ENCODE data around the gene PAX8. TPM values are rescaled to one million over a fixed set of nuclear protein-coding genes. Genes with fewer than 3 reads are reported as not detected.

PAX8 gene
- total RNA-seq, 1 experiment from 2014 or later: 1.5 TPM

DNA sequence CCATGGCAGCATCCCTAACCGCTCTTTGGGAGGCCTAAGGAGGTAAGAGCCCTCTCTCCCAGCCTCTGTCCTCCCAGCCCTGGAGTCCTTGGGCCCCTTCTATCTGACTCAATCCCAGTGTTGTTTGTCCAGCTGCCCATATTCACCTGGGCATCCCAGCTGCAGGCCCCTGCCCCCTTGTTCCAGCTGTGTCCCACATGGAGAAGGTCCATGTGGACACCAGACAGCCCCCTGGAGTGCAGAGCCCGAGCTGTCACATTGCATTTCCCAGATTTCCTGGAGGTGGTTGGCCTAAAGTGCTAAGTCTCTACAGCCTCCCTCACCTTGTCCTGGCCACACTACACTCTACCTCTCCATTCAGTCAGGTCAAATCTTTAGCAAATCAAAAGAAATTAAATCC is 62.4 kb downstream of the PAX8 start:
- Histone ChIP-seq H3K4me2 (ENCODE audit: low read depth, low read length, poor library complexity, severe bottlenecking) (no peak overlapping the region), H4K20me1 (ENCODE audit: insufficient read depth, low read depth, low read length) (no peaks in the 10 kb centered on the region), H3K9me2 (replicated peaks; ENCODE audit: insufficient read depth, low read length) (no peaks in the 10 kb centered on the region), H3K27me3 (ENCODE audit: low read length) (no peaks in the 10 kb centered on the region), H3K4me3 (ENCODE audit: low read length) (no peak overlapping the region), H2AFZ (ENCODE audit: low read length) (no peak overlapping the region), H3K79me2 (ENCODE audit: low read length) (no peaks in the 10 kb centered on the region), H3K9ac (ENCODE audit: low read length) (no peak overlapping the region), H3K4me1 (ENCODE audit: low read length) (peaks cover 4% of the 10 kb centered on the region), H3K27ac (ENCODE audit: low read length) (no peak overlapping the region), H3K36me3 (ENCODE audit: insufficient read depth, low read length) (no peaks in the 10 kb centered on the region), H3K9me3 (ENCODE audit: low read length) (no peaks in the 10 kb centered on the region)
- DNase-seq: no peak

DNA sequence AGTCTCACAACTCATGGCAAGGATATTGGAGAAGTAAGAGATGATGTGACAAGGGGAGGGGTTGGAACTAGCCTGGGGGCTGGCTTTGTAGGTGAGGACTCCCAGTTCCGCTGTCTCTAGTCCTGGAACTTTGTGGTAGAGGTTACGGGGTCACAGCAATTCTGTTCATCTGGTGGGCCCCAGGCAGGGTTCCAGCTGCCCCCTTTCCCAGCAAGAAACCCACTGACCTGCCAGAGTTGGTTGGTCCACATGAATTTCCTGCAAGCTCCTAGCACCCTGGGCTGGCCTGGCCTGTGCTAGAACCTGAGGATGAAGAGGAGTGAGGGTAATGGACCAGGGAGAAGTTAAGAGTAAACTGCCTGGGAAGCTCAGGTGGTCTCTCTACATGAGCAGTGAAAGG is 63.7 kb downstream of the PAX8 start:
- no peak overlapping the region for H2AFZ ChIP-seq (ENCODE audit: low read length)
- H3K9me2 ChIP-seq (replicated peaks; ENCODE audit: insufficient read depth, low read length): no peaks in the 10 kb centered on the region
- no peak overlapping the region for H3K27ac ChIP-seq (ENCODE audit: low read length)
- no peak overlapping the region for H3K9ac ChIP-seq (ENCODE audit: low read length)
- H3K4me1 ChIP-seq (ENCODE audit: low read length): peaks cover 4% of the 10 kb centered on the region
- no peak for DNase-seq
- no peaks in the 10 kb centered on the region for H3K9me3 ChIP-seq (ENCODE audit: low read length)
- no peaks in the 10 kb centered on the region for H3K79me2 ChIP-seq (ENCODE audit: low read length)
- H3K4me2 ChIP-seq (ENCODE audit: low read depth, low read length, poor library complexity, severe bottlenecking): no peak overlapping the region
- no peak overlapping the region for H3K4me3 ChIP-seq (ENCODE audit: low read length)
- no peaks in the 10 kb centered on the region for H3K27me3 ChIP-seq (ENCODE audit: low read length)
- no peaks in the 10 kb centered on the region for H4K20me1 ChIP-seq (ENCODE audit: insufficient read depth, low read depth, low read length)
- H3K36me3 ChIP-seq (ENCODE audit: insufficient read depth, low read length): no peaks in the 10 kb centered on the region

DNA sequence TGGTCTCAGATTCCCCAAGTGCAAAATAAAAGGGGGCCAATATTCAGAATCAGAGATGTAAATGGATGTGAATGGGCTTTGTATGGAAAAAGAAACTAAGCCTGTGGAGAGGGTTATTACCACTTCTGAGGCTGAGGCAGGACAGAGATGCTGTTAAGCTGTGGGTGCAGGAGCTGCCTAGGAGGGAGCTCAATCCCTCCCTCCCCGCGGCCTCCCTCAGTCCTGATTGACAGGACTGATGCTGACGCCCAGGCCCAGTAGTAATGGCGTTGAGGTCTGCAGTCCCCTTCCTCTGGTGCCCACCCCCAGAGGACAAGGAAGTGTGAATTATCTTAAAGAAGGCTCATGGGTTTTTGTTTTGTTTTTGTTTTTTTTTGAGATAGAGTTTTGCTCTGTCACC is 64.6 kb downstream of the PAX8 start:
- Histone ChIP-seq H4K20me1 (ENCODE audit: insufficient read depth, low read depth, low read length) (no peaks in the 10 kb centered on the region), H3K27me3 (ENCODE audit: low read length) (no peaks in the 10 kb centered on the region), H3K79me2 (ENCODE audit: low read length) (no peaks in the 10 kb centered on the region), H3K4me3 (ENCODE audit: low read length) (no peak overlapping the region), H3K4me2 (ENCODE audit: low read depth, low read length, poor library complexity, severe bottlenecking) (no peak overlapping the region), H3K9ac (ENCODE audit: low read length) (no peak overlapping the region), H3K27ac (ENCODE audit: low read length) (no peak overlapping the region), H2AFZ (ENCODE audit: low read length) (no peak overlapping the region), H3K36me3 (ENCODE audit: insufficient read depth, low read length) (no peaks in the 10 kb centered on the region), H3K9me3 (ENCODE audit: low read length) (no peaks in the 10 kb centered on the region), H3K4me1 (ENCODE audit: low read length) (no peaks in the 10 kb centered on the region; the same call in 1 of the 2 replicates), H3K9me2 (replicated peaks; ENCODE audit: insufficient read depth, low read length) (no peaks in the 10 kb centered on the region)
- no peak for DNase-seq

DNA sequence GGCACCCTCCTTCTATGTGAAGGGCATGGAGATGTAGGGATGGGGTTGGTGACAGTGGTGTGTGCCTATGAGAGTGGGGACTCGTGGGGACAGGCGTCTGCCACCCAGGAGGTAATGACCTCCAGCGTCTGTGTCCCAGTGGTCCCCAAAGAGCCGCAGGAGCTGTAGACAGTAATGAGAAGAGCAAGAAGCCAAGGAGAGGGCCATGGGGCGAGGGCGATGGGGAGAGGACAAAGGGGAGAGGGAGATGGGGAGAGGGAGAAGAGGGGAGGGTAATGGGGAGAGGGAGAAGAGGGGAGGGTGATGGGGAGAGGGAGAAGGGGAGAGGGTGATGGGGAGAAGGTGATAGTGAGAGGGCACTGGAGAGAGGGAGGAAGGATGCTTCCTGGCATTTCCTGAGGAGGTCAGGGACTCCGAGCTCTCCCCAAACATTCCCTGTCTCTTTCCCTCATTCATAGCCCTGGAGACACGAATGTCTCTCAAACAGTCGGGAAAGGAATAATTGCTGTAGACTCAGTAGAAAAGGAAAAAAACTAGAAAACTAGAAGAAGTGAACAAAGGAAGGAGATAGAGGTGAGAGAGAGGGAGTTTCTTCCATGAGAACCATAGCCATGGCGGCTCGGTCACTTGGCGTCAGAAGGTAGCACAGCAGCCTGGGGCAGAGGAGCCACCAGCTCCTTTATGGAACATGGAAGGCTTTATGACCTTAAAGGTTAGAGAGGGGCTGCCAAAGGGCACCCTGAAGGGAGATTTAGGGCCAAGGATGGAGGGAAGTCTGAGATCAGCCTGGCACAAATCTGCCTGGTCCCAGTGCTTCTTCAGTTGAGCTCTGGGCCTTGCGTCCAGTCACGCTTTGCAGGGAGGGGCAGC is 65.4 kb downstream of the PAX8 start:
- Histone ChIP-seq H3K27me3 (ENCODE audit: low read length) (no peaks in the 10 kb centered on the region), H3K9ac (ENCODE audit: low read length) (no peak overlapping the region), H3K4me3 (ENCODE audit: low read length) (no peak overlapping the region), H3K27ac (ENCODE audit: low read length) (no peak overlapping the region), H2AFZ (ENCODE audit: low read length) (no peak overlapping the region), H3K79me2 (ENCODE audit: low read length) (no peaks in the 10 kb centered on the region), H3K4me1 (ENCODE audit: low read length) (no peaks in the 10 kb centered on the region; the same call in 1 of the 2 replicates), H3K36me3 (ENCODE audit: insufficient read depth, low read length) (no peaks in the 10 kb centered on the region), H3K9me3 (ENCODE audit: low read length) (no peaks in the 10 kb centered on the region), H3K9me2 (replicated peaks; ENCODE audit: insufficient read depth, low read length) (no peaks in the 10 kb centered on the region), H3K4me2 (ENCODE audit: low read depth, low read length, poor library complexity, severe bottlenecking) (no peak overlapping the region), H4K20me1 (ENCODE audit: insufficient read depth, low read depth, low read length) (no peaks in the 10 kb centered on the region)
- DNase-seq: no peak

DNA sequence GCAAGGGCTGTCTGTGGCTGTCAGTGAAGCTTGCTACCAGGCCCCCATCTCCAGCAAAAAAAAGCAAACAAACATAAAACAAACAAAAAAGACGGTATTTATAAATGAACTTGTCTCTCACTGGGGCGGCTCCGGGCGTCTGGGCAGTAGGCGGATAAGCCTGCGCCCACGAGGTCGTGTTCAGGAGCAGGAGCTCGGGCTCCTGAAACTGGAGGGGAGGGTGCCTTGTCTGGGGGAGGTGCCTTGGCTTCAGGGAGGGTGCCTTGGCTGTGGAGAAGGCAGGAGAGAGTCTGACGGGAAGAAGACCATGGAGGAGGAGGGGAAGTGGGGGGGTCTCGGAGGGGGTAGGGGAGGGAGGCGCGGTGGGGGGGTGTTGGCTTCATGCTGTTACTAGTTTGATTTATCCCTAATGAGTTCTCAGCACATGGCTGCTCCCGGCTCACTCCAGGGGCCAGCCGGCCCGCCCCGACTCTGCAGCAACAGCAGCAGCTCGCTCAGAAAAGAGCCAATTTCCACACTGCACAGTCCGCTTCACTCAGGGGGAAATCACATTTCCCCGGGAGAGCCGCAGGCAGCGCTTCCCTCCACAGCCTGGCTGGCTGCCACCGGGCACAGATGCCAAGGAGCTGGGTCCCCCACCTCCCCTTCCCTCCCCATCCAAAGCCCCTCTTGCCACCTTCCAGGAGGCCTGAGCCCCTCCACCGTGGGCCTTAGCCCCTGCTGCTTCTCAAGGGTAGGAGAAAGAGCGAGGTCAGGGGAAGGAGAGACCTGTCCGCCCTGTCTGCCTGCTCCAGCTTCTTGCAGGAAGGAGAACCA is 66.3 kb downstream of the PAX8 start:
- no peak for DNase-seq
- H3K9ac ChIP-seq (ENCODE audit: low read length): no peak overlapping the region
- no peak overlapping the region for H3K27ac ChIP-seq (ENCODE audit: low read length)
- no peaks in the 10 kb centered on the region for H3K79me2 ChIP-seq (ENCODE audit: low read length)
- no peaks in the 10 kb centered on the region for H3K9me2 ChIP-seq (replicated peaks; ENCODE audit: insufficient read depth, low read length)
- H3K4me1 ChIP-seq (ENCODE audit: low read length): no peaks in the 10 kb centered on the region; the same call in 1 of the 2 replicates
- no peak overlapping the region for H3K4me2 ChIP-seq (ENCODE audit: low read depth, low read length, poor library complexity, severe bottlenecking)
- H3K4me3 ChIP-seq (ENCODE audit: low read length): no peak overlapping the region
- H3K9me3 ChIP-seq (ENCODE audit: low read length): no peaks in the 10 kb centered on the region
- H4K20me1 ChIP-seq (ENCODE audit: insufficient read depth, low read depth, low read length): no peaks in the 10 kb centered on the region
- no peaks in the 10 kb centered on the region for H3K36me3 ChIP-seq (ENCODE audit: insufficient read depth, low read length)
- H3K27me3 ChIP-seq (ENCODE audit: low read length): no peaks in the 10 kb centered on the region
- no peak overlapping the region for H2AFZ ChIP-seq (ENCODE audit: low read length)

DNA sequence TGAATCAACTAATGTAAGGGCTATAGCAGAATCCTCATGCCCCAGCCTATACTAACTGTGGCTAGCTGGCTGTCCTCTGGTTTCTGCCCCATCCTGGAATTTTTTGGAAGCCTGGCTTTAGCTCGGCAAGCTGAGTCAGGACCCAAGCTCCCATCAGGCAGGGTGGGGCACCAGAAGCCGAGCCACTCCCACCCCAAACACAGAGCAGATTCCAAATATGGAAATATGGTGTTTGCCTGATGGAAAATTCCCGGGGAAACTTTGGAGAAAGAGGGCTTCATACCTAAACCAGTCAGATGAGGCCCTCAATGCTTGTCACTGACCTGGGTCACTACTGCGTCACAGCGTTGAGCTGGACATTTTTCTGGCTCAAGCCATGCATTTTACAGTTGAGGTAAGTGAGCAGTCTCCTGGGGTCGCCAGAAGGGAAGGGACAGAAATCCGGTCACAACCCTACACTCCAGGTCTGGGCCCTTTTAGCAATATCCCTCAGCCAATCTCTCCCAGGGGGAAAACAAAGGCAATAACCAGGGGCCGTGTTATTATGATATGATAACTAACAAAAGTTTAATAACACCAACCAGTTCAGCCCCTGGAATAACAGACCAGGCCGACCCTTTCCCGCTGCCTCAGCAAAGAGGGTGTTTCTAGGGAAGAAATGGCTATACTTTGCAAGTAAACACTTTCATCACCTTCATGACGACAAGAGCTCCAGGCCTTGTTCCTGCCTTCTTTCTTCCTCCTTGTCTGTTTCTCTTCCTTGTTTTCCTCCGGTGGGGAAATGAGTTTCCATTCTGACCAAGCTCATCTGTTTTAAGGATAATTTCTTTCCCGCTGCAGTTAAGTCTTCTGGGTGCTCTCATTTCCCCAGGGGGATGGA is 67.3 kb downstream of the PAX8 start:
- H3K4me1 ChIP-seq (ENCODE audit: low read length): no peaks in the 10 kb centered on the region
- no peak overlapping the region for H3K27ac ChIP-seq (ENCODE audit: low read length)
- no peaks in the 10 kb centered on the region for H3K9me3 ChIP-seq (ENCODE audit: low read length)
- no peak for DNase-seq
- H4K20me1 ChIP-seq (ENCODE audit: insufficient read depth, low read depth, low read length): no peaks in the 10 kb centered on the region
- H3K27me3 ChIP-seq (ENCODE audit: low read length): no peaks in the 10 kb centered on the region
- no peaks in the 10 kb centered on the region for H3K79me2 ChIP-seq (ENCODE audit: low read length)
- no peak overlapping the region for H3K9ac ChIP-seq (ENCODE audit: low read length)
- no peak overlapping the region for H2AFZ ChIP-seq (ENCODE audit: low read length)
- H3K9me2 ChIP-seq (replicated peaks; ENCODE audit: insufficient read depth, low read length): no peaks in the 10 kb centered on the region
- no peak overlapping the region for H3K4me3 ChIP-seq (ENCODE audit: low read length)
- no peaks in the 10 kb centered on the region for H3K36me3 ChIP-seq (ENCODE audit: insufficient read depth, low read length)
- H3K4me2 ChIP-seq (ENCODE audit: low read depth, low read length, poor library complexity, severe bottlenecking): no peak overlapping the region

DNA sequence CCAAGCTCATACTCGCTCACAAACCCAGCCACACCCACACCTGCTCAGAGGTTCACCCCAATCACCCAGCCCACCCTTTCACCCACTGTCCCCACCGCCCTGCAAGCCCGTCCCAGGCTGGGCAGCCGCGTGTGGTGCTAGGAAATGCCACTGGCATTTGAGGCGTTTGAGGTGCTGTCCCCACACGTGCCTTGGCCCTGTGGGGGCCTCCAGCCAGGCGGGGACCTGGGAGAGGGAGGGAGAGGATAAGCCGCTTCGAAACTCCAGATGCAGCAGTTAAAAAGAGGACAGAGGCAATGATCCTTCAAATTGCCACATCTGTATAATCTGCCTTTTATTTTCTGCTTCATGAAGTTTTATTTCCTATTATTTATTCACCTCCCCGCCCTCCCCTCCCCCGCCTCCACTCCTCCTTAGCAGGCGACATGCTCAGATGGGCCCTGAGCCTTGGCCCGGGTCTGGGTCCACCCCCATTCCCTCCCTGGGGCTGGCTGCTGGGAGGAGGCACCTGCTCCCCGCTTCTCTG is 69.0 kb downstream of the PAX8 start:
- H3K9ac ChIP-seq (ENCODE audit: low read length): no peak overlapping the region
- H3K79me2 ChIP-seq (ENCODE audit: low read length): no peaks in the 10 kb centered on the region
- H3K9me3 ChIP-seq (ENCODE audit: low read length): no peaks in the 10 kb centered on the region
- no peak overlapping the region for H3K4me3 ChIP-seq (ENCODE audit: low read length)
- no peaks in the 10 kb centered on the region for H3K36me3 ChIP-seq (ENCODE audit: insufficient read depth, low read length)
- no peak overlapping the region for H3K4me2 ChIP-seq (ENCODE audit: low read depth, low read length, poor library complexity, severe bottlenecking)
- no peaks in the 10 kb centered on the region for H4K20me1 ChIP-seq (ENCODE audit: insufficient read depth, low read depth, low read length)
- no peaks in the 10 kb centered on the region for H3K9me2 ChIP-seq (replicated peaks; ENCODE audit: insufficient read depth, low read length)
- no peak for DNase-seq
- H3K27ac ChIP-seq (ENCODE audit: low read length): no peak overlapping the region
- no peak overlapping the region for H2AFZ ChIP-seq (ENCODE audit: low read length)
- no peaks in the 10 kb centered on the region for H3K27me3 ChIP-seq (ENCODE audit: low read length)
- no peaks in the 10 kb centered on the region for H3K4me1 ChIP-seq (ENCODE audit: low read length)
